Endothelial cell of umbilical vein (primary cell): ENCODE results near the gene FAM98C. TPM values are rescaled to one million over a fixed set of nuclear protein-coding genes. Genes with fewer than 3 reads are reported as not detected.

ENCODE experiments used
- BruUV-seq: library from RNA; stranded (reverse); fragments of 400-500 nt; replicated peaks from 2 replicates; lab custom pipeline; 2021; lab: Mats Ljungman, UMichigan
- CTCF ChIA-PET: fragments of 300-600, 350-600 bp; sonication (Branson Sonifier 250); formaldehyde crosslinking; loops from one replicate; lab custom pipeline; 2021; ENCODE audit warnings: antibody characterized with exemption, inconsistent platforms; lab: Charles Lee
- POLR2A ChIA-PET: fragments of 300-600, 350-600 bp; sonication (Branson Sonifier 250); formaldehyde crosslinking; loops from one replicate; lab custom pipeline; 2021; ENCODE audit warnings: antibody characterized with exemption, inconsistent platforms; lab: Charles Lee
- DNase-seq: peaks from one replicate; pipeline ENCODE4 v3.0.0-alpha.2; 2011; ENCODE audit warnings: low read depth, low spot score
- FAIRE-seq: peaks from 2 replicates; lab custom pipeline; 2011; peaks lifted over from hg19 to GRCh38; lab: Jason Lieb, UNC
- H2AFZ ChIP-seq: 2 replicates; pipeline ENCODE4 v1.6.0; 2012; ENCODE audit warnings: low read depth, low read length, control low read depth, inconsistent platforms
- H3K27ac ChIP-seq: 2 replicates; pipeline ENCODE4 v1.5.1; 2011; ENCODE audit warnings: low read depth, mild to moderate bottlenecking, control low read depth, low read length, moderate library complexity; ENCODE audit not compliant: insufficient read depth
- H3K27me3 ChIP-seq, 2 experiments: 2 replicates each; pipeline versions ENCODE4 v1.6.0 to v1.6.1; 2011; ENCODE audit warnings: low read length in 2 of 2, mixed read lengths in 1 of 2; ENCODE audit not compliant: control insufficient read depth in 2 of 2, insufficient read depth in 2 of 2
- H3K36me3 ChIP-seq, 2 experiments: 2 replicates in 1 of 2; 3 replicates in 1 of 2; pipeline ENCODE4 v1.5.1; 2011; ENCODE audit warnings: low read length in 2 of 2, mild to moderate bottlenecking in 1 of 2, moderate library complexity in 1 of 2; ENCODE audit not compliant: control insufficient read depth in 2 of 2, insufficient read depth in 2 of 2; ENCODE audit errors: extremely low read depth in 1 of 2
- H3K4me1 ChIP-seq: 3 replicates; pipeline ENCODE4 v1.5.1; 2011; ENCODE audit warnings: mild to moderate bottlenecking, low read length; ENCODE audit not compliant: control insufficient read depth, insufficient read depth; ENCODE audit errors: extremely low read depth
- H3K4me2 ChIP-seq: 2 replicates; pipeline ENCODE4 v1.6.1; 2011; ENCODE audit warnings: low read length, control low read depth, mixed read lengths; ENCODE audit not compliant: insufficient read depth
- H3K4me3 ChIP-seq, 3 experiments: fragments of 200-600 bp in 1 of 3; sonication (generic), shearing (Covaris generic) in 1 of 3; replicated peaks in 1 of 3; 2 replicates each; pipeline ENCODE4 v1.5.1; 2011 to 2016; ENCODE audit warnings: control low read depth in 3 of 3, low read length in 3 of 3, mild to moderate bottlenecking in 2 of 3, inconsistent platforms in 1 of 3, low read depth in 1 of 3, moderate library complexity in 1 of 3; ENCODE audit not compliant: insufficient read depth in 1 of 3
- H3K79me2 ChIP-seq: 2 replicates; pipeline ENCODE4 v1.6.0; 2012; ENCODE audit warnings: low read length, inconsistent platforms; ENCODE audit not compliant: control insufficient read depth, insufficient read depth
- H3K9ac ChIP-seq: replicated peaks from 2 replicates; pipeline ENCODE3; 2011; ENCODE audit warnings: low read length, control low read depth; ENCODE audit not compliant: insufficient read depth; ENCODE audit errors: extremely low read depth
- H3K9me1 ChIP-seq: replicated peaks from 3 replicates; pipeline ENCODE4 v1.6.0; 2011; ENCODE audit warnings: mild to moderate bottlenecking, low read length; ENCODE audit not compliant: control insufficient read depth, insufficient read depth; ENCODE audit errors: extremely low read depth
- H3K9me3 ChIP-seq: replicated peaks from 2 replicates; pipeline ENCODE4 v1.5.1; 2012; ENCODE audit warnings: low read length, inconsistent platforms; ENCODE audit not compliant: control insufficient read depth, insufficient read depth
- H4K20me1 ChIP-seq: replicated peaks from 2 replicates; pipeline ENCODE3; 2011; ENCODE audit warnings: mild to moderate bottlenecking, low read length; ENCODE audit not compliant: control insufficient read depth, insufficient read depth; ENCODE audit errors: extremely low read depth
- CTCF ChIP-seq, 2 donors: IDR thresholded peaks; 1 replicate in 1 of 2; 2 replicates in 1 of 2; pipeline ENCODE4 v1.5.1; 2011; ENCODE audit warnings: low read length in 2 of 2, mild to moderate bottlenecking in 2 of 2, moderate library complexity in 2 of 2, control low read depth in 1 of 2, inconsistent platforms in 1 of 2, low read depth in 1 of 2; ENCODE audit not compliant: insufficient read depth in 1 of 2; ENCODE audit errors: extremely low read depth in 1 of 2
- FOS ChIP-seq: IDR thresholded peaks from 2 replicates; pipeline ENCODE4 v1.6.1; 2011; ENCODE audit warnings: mild to moderate bottlenecking, low read length, moderate library complexity, borderline replicate concordance; ENCODE audit not compliant: insufficient read depth
- dilution Hi-C: fragments of 300-500 bp; cut with MboI; formaldehyde crosslinking; loops from one replicate; pipeline ENCODE4 v1.15.0; 2019; ENCODE audit warnings: low sequenced_read_pairs; ENCODE audit not compliant: extremely low pct_ligation_motif_present
- intact Hi-C: fragments of 100-400 bp; cut with micrococcal nuclease; formaldehyde crosslinking; loops from one replicate; pipeline ENCODE4 v1.10.0; 2022
- polyA plus RNA-seq, 4 experiments: library from polyadenylated mRNA; depleted of rRNA in 3 of 4; stranded (reverse) in 3 of 4; unstranded in 1 of 4; fragments of >200 nt; gene quantifications; 2 replicates each; pipeline versions ENCODE4 v1.2.1 to v1.2.3, GENCODE V29; 2011 to 2012; ENCODE audit warnings: missing spikeins in 1 of 4
- total RNA-seq: library from RNA; stranded (reverse); gene quantifications from 2 replicates; pipeline ENCODE4 v1.2.3, GENCODE V29; 2021

FAM98C gene
- total and polyA plus RNA-seq, 2 donors (not counting 3 experiments of a cell fraction or from before 2014, with no cell fraction given) = 12.6 to 13.0 TPM

- peaks cover 3% of the 10 kb centered on the region for H3K4me1 ChIP-seq
- no peaks in the 10 kb centered on the region for H4K20me1 ChIP-seq
- H3K9me3 ChIP-seq = no peaks in the 10 kb centered on the region
- BruUV-seq = no TSS peak
- FAIRE-seq (no peak), DNase-seq (peak; percentile 65)
- no peaks in the 10 kb centered on the region for H3K9me1 ChIP-seq
- no peaks in the 10 kb centered on the region for H3K79me2 ChIP-seq
- no peak for TF ChIP-seq FOS
- peak in 1 of 2 donors; percentile 10 for TF ChIP-seq CTCF (IDR thresholded peaks at IDR 0.05; ENCODE audit: extremely low read depth in 1 of 2, insufficient read depth in 1 of 2, low read depth in 1 of 2, low read length in 2 of 2)
- peak overlapping the region; percentile 42 to 49 (median 45) for H3K4me3 ChIP-seq
- ChIA-PET POLR2A (interaction anchor here (1.7 kb wide), 1 partner anchor 13 kb away, joined by 7 read pairs; the partner anchor contains the start of gene PSMD8), CTCF (interaction anchor here (0.6 to 1.9 kb wide), 5 partner anchors 9 to 539 kb away, joined by 3 to 9 read pairs (median 3); partner anchors contain the start of genes FAM98C and PSMD8)
- dilution Hi-C loops = no loop called here
- no peaks in the 10 kb centered on the region for H3K36me3 ChIP-seq
- H3K9ac ChIP-seq = no peak overlapping the region
- H3K27me3 ChIP-seq = peaks cover 13 to 14% of the 10 kb centered on the region in 2 experiments
- peak overlapping the region; percentile 96 for H2AFZ ChIP-seq
- no peak overlapping the region for H3K27ac ChIP-seq
- intact Hi-C loops = loop anchor here (1.0 to 2.0 kb wide), 3 partner anchors 13 to 27 kb away; partner anchors contain the start of genes GGN, PSMD8 and SPRED3
- peak overlapping the region; percentile 72 for H3K4me2 ChIP-seq
Observed at GRCh38 chr19:38361633-38362075, 41.2 kb upstream of the FAM98C start.
